Progenitor cell of endocrine pancreas (in vitro differentiated cells): ENCODE measurements around the gene UBASH3B. TPM values are rescaled to one million over a fixed set of nuclear protein-coding genes. Genes with fewer than 3 reads are reported as not detected.

ENCODE experiments used
- DNase-seq: peaks from one replicate; pipeline ENCODE4 v3.0.0; 2021; ENCODE audit warnings: low spot score; ENCODE audit not compliant: unreplicated experiment
- H3K27ac Mint-ChIP-seq: 2 replicates; pipeline ENCODE4 v1.8.0; 2021; ENCODE audit warnings: mild to moderate bottlenecking, moderate library complexity, mixed read lengths
- H3K27me3 Mint-ChIP-seq: 2 replicates; pipeline ENCODE4 v1.8.0; 2021; ENCODE audit warnings: mixed read lengths
- H3K36me3 Mint-ChIP-seq: 2 replicates; pipeline ENCODE4 v1.8.0; 2022; ENCODE audit warnings: mixed read lengths; ENCODE audit not compliant: insufficient read depth
- H3K4me1 Mint-ChIP-seq: 2 replicates; pipeline ENCODE4 v1.8.0; 2021; ENCODE audit warnings: low read depth, mixed read lengths
- H3K4me3 Mint-ChIP-seq: 2 replicates; pipeline ENCODE4 v1.8.0; 2021; ENCODE audit warnings: low read depth, mild to moderate bottlenecking, moderate library complexity, mixed read lengths
- H3K9me3 Mint-ChIP-seq: 2 replicates; pipeline ENCODE4 v1.8.0; 2021; ENCODE audit warnings: low read depth, mixed read lengths
- total RNA-seq: library from RNA; stranded (reverse); gene quantifications from 2 replicates; pipeline ENCODE4 v1.2.1, GENCODE V29; 2021
- TF ChIP-seq, protein P1 (sequence below): fragments of 200-600 bp; sonication (generic); IDR thresholded peaks from one replicate; pipeline ENCODE4 v1.5.0; 2021; ENCODE audit warnings: antibody characterized with exemption, mild to moderate bottlenecking; ENCODE audit not compliant: unreplicated experiment

The UBASH3B gene
- total RNA-seq, 1 donor from 2014 or later = 2.4 TPM

DNA sequence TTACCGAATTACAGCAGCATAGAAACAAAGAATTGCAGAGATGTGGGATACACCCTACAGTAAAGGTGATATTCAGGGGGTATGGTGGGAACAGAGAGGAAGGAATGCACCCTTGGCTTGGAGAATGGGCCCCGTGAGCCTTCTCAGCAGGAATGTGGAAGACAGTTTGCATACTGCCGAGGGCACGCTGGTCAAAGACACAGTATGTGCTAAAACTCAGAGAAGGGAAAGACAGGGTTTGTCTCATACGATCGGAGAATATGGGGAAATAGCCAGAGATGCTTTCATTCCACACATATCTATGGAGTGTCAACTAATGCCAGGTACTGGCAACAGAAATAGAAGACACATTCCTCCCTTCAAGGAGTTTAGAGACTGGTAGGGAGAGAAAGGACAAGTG is 36.9 kb downstream of the UBASH3B start:
- H3K36me3 Mint-ChIP-seq = no peaks in the 10 kb centered on the region
- H3K27me3 Mint-ChIP-seq = peaks cover 6% of the 10 kb centered on the region
- TF ChIP-seq, protein P1, sequence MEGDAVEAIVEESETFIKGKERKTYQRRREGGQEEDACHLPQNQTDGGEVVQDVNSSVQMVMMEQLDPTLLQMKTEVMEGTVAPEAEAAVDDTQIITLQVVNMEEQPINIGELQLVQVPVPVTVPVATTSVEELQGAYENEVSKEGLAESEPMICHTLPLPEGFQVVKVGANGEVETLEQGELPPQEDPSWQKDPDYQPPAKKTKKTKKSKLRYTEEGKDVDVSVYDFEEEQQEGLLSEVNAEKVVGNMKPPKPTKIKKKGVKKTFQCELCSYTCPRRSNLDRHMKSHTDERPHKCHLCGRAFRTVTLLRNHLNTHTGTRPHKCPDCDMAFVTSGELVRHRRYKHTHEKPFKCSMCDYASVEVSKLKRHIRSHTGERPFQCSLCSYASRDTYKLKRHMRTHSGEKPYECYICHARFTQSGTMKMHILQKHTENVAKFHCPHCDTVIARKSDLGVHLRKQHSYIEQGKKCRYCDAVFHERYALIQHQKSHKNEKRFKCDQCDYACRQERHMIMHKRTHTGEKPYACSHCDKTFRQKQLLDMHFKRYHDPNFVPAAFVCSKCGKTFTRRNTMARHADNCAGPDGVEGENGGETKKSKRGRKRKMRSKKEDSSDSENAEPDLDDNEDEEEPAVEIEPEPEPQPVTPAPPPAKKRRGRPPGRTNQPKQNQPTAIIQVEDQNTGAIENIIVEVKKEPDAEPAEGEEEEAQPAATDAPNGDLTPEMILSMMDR = no peak
- no peaks in the 10 kb centered on the region for H3K4me1 Mint-ChIP-seq
- DNase-seq = no peak
- peaks cover 3% of the 10 kb centered on the region for H3K9me3 Mint-ChIP-seq
- no peak overlapping the region for H3K4me3 Mint-ChIP-seq
- no peak overlapping the region for H3K27ac Mint-ChIP-seq

DNA sequence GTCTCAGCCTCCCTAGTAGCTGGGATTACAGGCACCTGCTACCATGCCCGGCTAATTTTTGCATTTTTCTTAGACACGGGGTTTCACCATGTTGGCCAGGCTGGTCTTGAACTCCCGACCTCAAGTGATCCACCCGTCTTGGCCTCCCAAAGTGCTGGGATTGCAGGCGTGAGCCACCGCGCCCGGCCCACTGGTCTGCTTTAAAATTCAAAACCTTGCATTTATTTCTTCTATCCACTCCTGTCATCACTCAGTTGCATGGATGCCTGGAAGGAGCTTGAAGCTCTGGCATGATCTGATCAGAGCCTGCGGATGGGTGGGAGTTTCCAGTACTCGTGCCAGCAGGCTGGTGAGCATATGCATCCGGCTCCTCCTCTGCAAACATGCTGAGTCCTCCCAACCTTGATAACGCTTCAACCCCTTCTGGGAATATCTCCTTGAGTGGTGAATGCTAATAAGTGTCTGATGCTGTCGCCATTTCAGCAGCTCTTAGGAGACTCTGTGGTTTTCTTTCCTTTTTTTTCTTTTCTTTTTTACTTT is 39.6 kb downstream of the UBASH3B start:
- no peak overlapping the region for H3K4me3 Mint-ChIP-seq
- TF ChIP-seq, protein P1 = no peak

DNA sequence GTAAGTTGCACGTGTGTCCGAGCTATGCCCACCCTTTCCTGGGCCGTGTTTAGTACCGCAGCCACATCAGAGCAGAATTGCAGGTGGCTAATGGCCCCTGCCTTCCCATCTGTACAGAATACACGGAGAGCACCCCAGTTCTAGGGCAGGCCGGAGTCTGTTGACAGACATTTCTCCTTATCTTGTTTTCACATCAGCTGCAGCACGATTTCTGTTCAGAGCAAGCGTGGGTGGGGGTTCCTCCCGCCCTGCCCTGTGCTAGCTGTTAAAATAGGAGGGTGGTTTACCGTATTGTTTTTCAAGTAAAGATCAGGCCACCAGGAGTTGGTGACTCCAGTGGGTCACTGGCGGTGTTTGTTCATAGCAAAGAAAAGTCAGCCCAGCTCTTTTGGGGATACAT is 41.1 kb downstream of the UBASH3B start:
- H3K27ac Mint-ChIP-seq = no peak overlapping the region
- DNase-seq = no peak
- peaks cover 3% of the 10 kb centered on the region for H3K9me3 Mint-ChIP-seq
- no peak overlapping the region for H3K4me3 Mint-ChIP-seq
- no peaks in the 10 kb centered on the region for H3K4me1 Mint-ChIP-seq
- no peaks in the 10 kb centered on the region for H3K36me3 Mint-ChIP-seq
- TF ChIP-seq, protein P1 = no peak
- H3K27me3 Mint-ChIP-seq = peaks cover 6% of the 10 kb centered on the region

More for the DNA sequence above, 39.6 kb downstream of the UBASH3B start:
- DNase-seq = no peak
- Mint-ChIP-seq H3K36me3 (no peaks in the 10 kb centered on the region), H3K4me1 (no peaks in the 10 kb centered on the region), H3K27me3 (peaks cover 6% of the 10 kb centered on the region), H3K9me3 (peaks cover 3% of the 10 kb centered on the region), H3K27ac (no peak overlapping the region)

DNA sequence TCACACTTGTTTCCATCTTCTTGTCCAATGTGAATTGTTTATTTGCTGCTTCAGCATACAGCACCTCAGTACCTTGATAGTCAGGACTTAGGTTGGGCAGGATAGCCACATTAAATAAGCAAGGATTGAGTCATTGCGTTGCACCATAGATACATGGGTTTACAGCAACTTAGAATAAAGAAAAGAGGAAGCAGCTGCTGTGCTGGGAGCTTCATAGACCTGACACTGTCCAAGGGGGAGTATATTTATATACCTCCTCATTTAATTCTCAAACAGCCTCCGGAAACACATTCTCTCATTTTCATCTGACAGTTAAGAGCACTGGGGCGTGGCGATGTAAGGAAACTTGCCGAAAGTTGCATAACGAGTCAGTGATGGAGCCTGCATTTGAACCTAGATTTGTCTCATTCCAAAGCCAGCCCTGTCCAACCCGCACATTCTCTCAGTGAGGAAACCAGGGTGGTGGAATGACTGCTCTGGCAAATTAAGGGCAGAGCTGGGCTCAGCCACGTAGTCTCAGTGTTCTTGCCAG is 42.2 kb downstream of the UBASH3B start:
- no peak overlapping the region for H3K27ac Mint-ChIP-seq
- no peak for DNase-seq
- no peaks in the 10 kb centered on the region for H3K4me1 Mint-ChIP-seq
- H3K27me3 Mint-ChIP-seq = peaks cover 1% of the 10 kb centered on the region
- H3K36me3 Mint-ChIP-seq = no peaks in the 10 kb centered on the region
- TF ChIP-seq, protein P1 = no peak
- no peak overlapping the region for H3K4me3 Mint-ChIP-seq
- peaks cover 3% of the 10 kb centered on the region for H3K9me3 Mint-ChIP-seq

DNA sequence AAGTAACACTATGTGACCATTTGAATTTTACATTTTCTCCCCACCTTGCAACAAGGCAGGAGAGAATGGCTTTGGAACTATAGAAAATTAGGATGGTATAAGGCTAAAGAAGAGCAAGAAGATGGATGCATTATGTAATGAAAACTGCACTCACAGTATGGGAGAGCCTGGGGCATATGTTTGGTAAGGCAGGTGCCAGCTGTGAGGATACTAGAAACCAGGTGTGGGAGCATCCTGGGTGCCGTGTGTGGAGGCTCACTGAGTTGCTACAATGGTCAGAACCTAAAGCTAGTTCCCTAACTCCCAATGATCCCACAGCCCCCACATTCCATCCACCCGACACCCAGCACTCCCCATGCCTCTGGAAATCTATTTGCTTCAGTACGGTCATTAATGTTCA is 42.9 kb downstream of the UBASH3B start:
- Mint-ChIP-seq H3K27me3 (no peaks in the 10 kb centered on the region), H3K4me3 (no peak overlapping the region), H3K36me3 (no peaks in the 10 kb centered on the region), H3K4me1 (no peaks in the 10 kb centered on the region), H3K9me3 (peaks cover 3% of the 10 kb centered on the region), H3K27ac (no peak overlapping the region)
- DNase-seq = no peak
- TF ChIP-seq, protein P1 = no peak
